Epidermal melanocyte (primary cell): ENCODE measurements around the gene BTBD19.

Experiments
- DNase-seq: peaks from one replicate; pipeline ENCODE4 v3.0.0; 2011; ENCODE audit warnings: low spot score; ENCODE audit not compliant: insufficient read length

Gene BTBD19

GRCh38 chr1:44855742-44856141, 47.4 kb downstream of the BTBD19 start:
- DNase-seq: no peak

GRCh38 chr1:44857446-44857845, 49.1 kb downstream of the BTBD19 start:
- DNase-seq: no peak

- no peak for DNase-seq
Measured at GRCh38 chr1:44860331-44860730, 52.0 kb downstream of the BTBD19 start.

GRCh38 chr1:44860891-44861425, 52.6 kb downstream of the BTBD19 start:
- no peak for DNase-seq

GRCh38 chr1:44862829-44863401, 54.6 kb downstream of the BTBD19 start:
- no peak for DNase-seq
